GM18909 (cell line): ENCODE data around the gene SLC44A1.

Source experiments
- ATAC-seq: cut with Tn5 transposase; IDR thresholded peaks from one replicate; pipeline ENCODE4 v1.9.1; 2021; ENCODE audit warnings: mild to moderate bottlenecking; ENCODE audit not compliant: unreplicated experiment, poor library complexity

The SLC44A1 gene

GRCh38 chr9:105418588-105419500, 174.4 kb downstream of the SLC44A1 start:
- no peak for ATAC-seq

GRCh38 chr9:105419816-105420597, 175.6 kb downstream of the SLC44A1 start:
- ATAC-seq, result no peak

DNA sequence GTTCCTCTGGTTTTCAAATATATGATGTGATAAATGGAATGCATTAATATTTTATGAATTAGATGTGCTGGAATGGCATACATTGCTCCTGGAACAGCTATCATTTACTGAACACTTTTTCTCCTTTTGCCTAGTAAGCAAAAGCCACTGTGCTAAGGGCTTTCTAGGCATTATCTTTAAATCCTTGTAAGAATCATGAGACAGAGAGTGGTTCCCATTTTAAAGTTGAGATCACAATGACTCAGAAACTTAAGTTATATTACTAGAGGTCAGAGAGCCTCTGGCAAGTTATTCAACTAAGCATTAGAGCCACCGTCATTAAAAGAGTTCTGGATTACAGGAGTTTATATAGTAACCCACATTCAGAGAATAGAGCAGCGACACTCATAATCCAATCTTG, 176.7 kb downstream of the SLC44A1 start:
- no peak for ATAC-seq

GRCh38 chr9:105421864-105422263, 177.4 kb downstream of the SLC44A1 start:
- no peak for ATAC-seq

- peak; percentile 77 for ATAC-seq
These were observed 181.5 kb downstream of the SLC44A1 start for GRCh38 chr9:105425816-105426433.

GRCh38 chr9:105426657-105427056, 182.2 kb downstream of the SLC44A1 start:
- ATAC-seq, result no peak

DNA sequence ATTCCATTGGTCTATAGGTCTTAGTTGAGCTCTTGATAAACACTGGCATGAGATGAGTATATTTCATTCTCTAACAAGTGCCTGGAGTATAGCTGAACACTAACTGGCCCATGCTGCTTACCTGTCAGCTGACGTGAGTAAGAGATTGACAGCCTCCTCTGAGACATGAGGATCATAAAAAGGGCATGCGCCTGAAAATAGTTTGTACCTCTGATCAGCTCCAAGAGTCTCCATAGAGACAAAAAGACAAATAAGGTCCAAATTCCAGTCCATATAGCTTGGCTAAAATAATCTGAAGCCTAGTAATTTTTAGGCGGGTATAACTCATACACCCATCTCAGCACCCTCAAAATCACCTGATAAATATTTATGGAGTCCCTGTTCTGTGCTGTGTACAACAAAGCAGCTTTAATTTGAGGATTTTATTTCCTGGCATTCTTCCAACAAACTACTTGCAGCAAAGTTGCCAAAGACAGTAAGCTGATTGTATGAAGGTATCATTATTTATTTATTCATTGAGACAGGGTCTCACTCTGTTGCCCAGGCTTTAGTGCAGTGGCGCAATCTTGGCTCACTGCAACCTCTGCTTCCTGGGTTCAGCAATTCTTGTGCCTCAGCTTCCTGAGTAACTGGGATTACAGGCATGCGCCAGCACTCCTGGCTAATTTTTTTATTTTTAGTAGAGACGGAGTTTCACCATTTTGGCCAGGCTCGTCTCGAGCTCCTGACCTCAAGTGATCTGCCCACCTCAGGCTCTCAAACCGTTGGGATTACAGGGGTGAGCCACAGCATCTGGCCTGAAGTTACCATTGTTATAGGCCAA, 187.2 kb downstream of the SLC44A1 start:
- ATAC-seq, result no peak

DNA sequence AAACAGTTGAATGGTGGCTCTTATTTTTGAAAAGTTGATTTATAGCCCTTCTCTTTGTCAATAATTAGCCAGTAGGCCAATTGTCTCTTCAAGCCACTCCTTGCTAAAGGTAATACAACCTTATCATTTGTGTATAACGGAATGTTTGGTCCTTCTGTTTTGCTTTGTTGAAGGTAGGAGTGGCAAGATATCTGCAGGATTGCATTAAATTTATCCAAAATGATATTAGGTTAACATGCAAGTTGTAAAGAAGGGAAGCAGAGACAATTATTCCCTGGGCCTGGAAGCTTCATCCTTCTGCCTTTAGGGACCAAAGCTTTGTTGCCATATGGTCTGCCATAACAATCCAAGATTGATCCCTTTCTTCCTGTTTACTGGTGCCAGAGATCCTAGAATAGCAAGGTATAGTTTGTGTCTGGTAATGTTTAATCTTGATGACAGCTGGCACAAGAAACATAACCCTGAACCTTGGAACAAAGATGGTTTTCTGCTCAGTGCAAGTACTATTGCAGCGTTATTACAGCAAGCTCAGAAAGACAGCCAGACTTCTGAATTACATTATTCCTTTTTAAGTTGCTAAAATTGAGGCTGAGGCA, 187.9 kb downstream of the SLC44A1 start:
- ATAC-seq, result no peak

DNA sequence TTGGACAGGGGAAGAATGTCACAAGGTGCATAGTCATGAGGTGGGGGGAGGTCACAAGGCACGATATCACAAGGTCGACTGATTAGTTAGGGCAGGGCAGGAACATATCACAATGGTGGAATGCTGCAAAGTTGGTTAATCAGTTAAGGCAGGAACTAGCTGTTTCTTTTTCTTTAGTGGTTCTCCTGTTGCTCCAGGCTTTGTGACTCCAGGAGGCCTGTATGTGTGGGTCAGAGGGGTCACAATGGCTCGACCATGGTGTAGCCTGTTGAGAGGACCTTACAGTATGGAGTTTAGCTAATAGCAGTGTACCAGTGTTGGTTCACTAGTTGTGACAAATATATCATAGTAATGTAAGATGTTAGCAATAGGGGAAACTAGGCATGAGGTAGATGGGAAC, 191.0 kb downstream of the SLC44A1 start:
- ATAC-seq, result no peak

DNA sequence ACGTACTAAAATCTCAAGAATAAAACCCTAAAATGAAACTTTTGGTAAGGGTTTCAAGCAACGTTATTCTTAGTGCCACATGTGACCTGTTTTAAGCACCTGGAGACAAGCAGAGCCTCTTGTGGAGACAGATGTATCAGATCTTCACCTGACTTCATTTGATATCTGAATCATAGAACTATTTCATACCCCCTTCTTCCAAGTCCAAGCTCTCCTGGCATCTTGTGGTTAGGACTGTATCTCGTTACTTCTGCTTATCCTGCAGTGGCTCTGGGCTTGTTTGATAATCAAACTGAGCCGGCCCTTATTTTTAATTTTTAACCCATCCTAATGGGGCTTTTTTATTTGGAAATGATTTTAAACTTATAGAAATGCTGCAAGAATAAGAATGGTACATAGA, 192.3 kb downstream of the SLC44A1 start:
- ATAC-seq, result no peak

- no peak for ATAC-seq
These were observed 193.3 kb downstream of the SLC44A1 start for GRCh38 chr9:105437704-105438103.

DNA sequence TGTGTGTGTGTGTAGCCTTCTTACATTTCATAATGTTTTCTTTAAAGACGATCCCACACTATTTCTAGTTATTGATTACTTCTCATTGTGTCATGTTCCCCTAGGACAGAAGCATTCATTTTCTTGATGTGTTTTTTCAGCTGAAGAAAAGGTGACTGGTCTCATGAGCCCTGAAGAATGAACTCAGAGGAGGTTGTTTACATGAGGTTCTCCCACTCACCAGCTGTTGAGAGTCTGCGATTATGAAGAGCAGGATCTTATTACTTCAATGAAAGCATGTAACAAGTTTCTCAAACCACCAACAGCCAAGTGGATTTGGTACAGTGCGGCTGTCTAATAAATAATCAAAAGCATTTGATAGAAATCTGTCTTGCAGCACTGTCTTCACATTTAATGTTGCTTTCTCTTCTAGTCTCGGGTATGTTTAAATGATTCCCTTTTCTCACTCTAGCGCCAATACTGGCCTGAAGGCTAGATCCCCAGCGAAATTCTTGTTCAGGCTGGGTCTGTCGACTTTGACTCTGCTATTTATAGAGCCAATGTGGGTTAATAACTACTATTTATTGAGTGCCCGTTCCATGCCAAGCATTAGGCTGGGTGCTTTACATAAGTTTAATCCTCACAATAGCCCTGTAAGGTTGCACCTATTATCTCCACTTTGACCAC, 193.8 kb downstream of the SLC44A1 start:
- no peak for ATAC-seq

DNA sequence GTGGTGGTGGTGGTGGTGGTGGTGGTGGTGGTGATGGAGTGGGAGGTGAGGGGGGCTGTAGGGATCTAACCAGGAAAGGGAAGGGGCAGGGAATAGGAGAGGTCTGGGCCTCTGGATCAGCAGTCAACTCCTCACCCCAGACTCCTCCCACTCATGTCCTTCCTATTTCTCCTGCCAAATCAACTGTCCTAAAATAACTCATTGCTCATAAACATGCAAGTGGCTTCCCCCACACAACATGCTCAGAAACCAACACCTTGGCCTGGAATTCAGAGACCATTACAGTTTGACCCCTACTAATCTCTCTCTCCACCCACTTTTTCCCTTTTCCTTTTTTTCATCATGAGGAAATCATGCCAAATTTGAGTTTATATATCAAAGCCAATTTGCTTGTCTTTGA, 195.0 kb downstream of the SLC44A1 start:
- ATAC-seq, result no peak

DNA sequence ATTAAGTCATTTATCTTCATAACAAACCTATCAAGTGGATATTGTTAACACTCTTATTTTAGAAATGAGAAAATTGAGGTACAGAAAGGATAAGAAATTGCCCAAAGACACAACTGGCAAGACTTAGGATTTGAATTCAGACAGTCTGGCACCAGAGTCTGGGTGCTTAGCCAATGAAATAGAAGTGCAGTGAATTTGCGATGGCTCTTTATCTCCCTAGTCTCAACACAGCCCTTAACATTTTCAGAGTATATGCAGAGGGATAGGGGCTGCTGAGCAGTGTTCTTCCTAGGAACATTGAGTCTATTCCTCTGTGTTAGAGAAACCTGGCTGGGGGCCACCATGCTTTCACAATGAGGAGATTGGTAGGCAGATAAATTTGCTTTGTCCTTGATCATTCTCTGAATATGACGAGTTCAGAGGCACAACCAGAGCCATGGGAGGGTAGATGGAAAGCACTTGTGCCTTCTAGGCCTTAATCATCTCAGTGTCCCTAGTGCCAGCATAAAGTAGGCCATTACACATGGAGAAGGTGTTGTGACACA, 197.2 kb downstream of the SLC44A1 start:
- no peak for ATAC-seq

DNA sequence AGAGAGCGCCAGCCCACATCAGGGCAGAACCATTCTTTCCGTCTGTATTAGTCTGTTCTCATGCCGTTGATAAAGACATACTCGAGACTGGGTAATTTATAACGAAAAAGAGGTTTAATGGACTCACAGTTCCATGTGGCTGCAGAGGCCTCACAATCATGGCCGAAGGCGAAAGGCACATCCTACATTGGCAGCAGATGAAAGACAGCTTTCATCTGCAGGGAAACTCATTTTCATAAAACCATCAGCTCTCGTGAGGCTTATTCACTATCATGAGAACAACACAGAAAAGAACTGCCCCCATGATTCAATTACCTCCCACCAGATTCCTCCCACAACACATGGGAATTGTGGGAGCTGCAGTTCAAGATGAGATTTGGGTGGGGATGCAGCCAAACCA, 198.7 kb downstream of the SLC44A1 start:
- ATAC-seq, result no peak

GRCh38 chr9:105444130-105444529, 199.7 kb downstream of the SLC44A1 start:
- ATAC-seq, result no peak

DNA sequence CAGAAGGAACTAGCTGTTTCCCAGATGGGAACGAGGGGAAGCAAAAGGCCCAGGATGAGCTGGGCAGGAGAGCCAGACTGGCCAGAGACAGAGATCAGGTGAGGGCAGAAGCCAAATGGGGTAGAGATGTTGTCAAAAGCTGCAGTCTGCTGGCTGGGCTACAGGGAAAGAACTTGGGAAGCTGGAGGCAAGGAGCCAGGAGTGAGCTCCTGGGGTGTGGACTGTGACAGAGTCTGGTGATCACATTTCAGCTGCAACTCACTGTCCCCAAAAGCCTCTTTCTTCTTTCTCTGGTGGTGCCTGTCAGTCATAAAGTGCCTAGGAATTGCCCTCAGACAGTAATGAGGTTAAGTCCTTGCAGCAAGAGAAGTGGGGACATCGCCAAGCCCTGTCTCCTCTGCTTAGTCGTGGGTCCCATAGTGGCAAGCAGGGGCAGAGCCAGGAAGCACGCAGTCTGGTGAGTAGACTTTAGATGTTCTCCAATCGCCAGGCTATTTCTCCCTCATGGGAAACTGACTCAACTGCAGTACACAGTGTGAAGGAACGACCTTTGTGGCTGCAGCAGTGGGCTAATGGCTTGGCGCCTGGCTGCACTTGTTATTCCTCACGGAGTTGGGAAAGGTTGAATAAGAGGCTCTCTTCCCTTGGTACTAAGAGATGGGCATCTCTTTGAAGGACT, 200.9 kb downstream of the SLC44A1 start:
- no peak for ATAC-seq

- no peak for ATAC-seq
These were observed 202.9 kb downstream of the SLC44A1 start for GRCh38 chr9:105447386-105447813.
